Measurements from ENCODE around the gene RANBP10.

RANBP10 gene

GRCh38 chr16:67729636-67730248 is 76.6 kb downstream of the RANBP10 start:
- H3K9me3 ChIP-seq (ENCODE audit: severe bottlenecking) = no peaks in the 10 kb centered on the region
- H3K4me1 ChIP-seq (ENCODE audit: insufficient read depth, poor library complexity, severe bottlenecking) = no peaks in the 10 kb centered on the region
- H3K36me3 ChIP-seq (ENCODE audit: low read depth) = peaks cover 20% of the 10 kb centered on the region
- no peak overlapping the region for H3K4me3 ChIP-seq (ENCODE audit: severe bottlenecking)
- DNase-seq (ENCODE audit: low spot score) = no peak
- H3K27me3 ChIP-seq (ENCODE audit: insufficient read depth, poor library complexity, severe bottlenecking) = no peaks in the 10 kb centered on the region
- no peak for TF ChIP-seq CTCF (IDR thresholded peaks at IDR 0.05; ENCODE audit: poor library complexity, severe bottlenecking)
- no peak overlapping the region for H3K27ac ChIP-seq (ENCODE audit: poor library complexity, severe bottlenecking)
- no peak for ATAC-seq (ENCODE audit: low read depth)

- Histone ChIP-seq H3K9me3 (ENCODE audit: severe bottlenecking) (no peaks in the 10 kb centered on the region), H3K4me1 (ENCODE audit: insufficient read depth, poor library complexity, severe bottlenecking) (peaks cover 3% of the 10 kb centered on the region), H3K4me3 (ENCODE audit: severe bottlenecking) (no peak overlapping the region), H3K36me3 (ENCODE audit: low read depth) (peaks cover 20% of the 10 kb centered on the region), H3K27me3 (ENCODE audit: insufficient read depth, poor library complexity, severe bottlenecking) (no peaks in the 10 kb centered on the region), H3K27ac (ENCODE audit: poor library complexity, severe bottlenecking) (no peak overlapping the region)
- no peak for DNase-seq (ENCODE audit: low spot score)
- TF ChIP-seq CTCF (IDR thresholded peaks at IDR 0.05; ENCODE audit: poor library complexity, severe bottlenecking) = no peak
- ATAC-seq (ENCODE audit: low read depth) = no peak
These were observed 78.6 kb downstream of the RANBP10 start for GRCh38 chr16:67727521-67728485.

GRCh38 chr16:67726106-67727034 is 80.0 kb downstream of the RANBP10 start:
- Histone ChIP-seq H3K4me1 (ENCODE audit: insufficient read depth, poor library complexity, severe bottlenecking) (peaks cover 3% of the 10 kb centered on the region), H3K4me3 (ENCODE audit: severe bottlenecking) (no peak overlapping the region), H3K27me3 (ENCODE audit: insufficient read depth, poor library complexity, severe bottlenecking) (no peaks in the 10 kb centered on the region), H3K36me3 (ENCODE audit: low read depth) (peaks cover 20% of the 10 kb centered on the region), H3K27ac (ENCODE audit: poor library complexity, severe bottlenecking) (no peak overlapping the region), H3K9me3 (ENCODE audit: severe bottlenecking) (no peaks in the 10 kb centered on the region)
- no peak for DNase-seq (ENCODE audit: low spot score)
- ATAC-seq (ENCODE audit: low read depth) = no peak
- no peak for TF ChIP-seq CTCF (IDR thresholded peaks at IDR 0.05; ENCODE audit: poor library complexity, severe bottlenecking)

GRCh38 chr16:67723911-67724305 is 82.5 kb downstream of the RANBP10 start:
- TF ChIP-seq CTCF (IDR thresholded peaks at IDR 0.05; ENCODE audit: poor library complexity, severe bottlenecking) = no peak
- Histone ChIP-seq H3K27me3 (ENCODE audit: insufficient read depth, poor library complexity, severe bottlenecking) (no peaks in the 10 kb centered on the region), H3K4me1 (ENCODE audit: insufficient read depth, poor library complexity, severe bottlenecking) (peaks cover 5% of the 10 kb centered on the region), H3K27ac (ENCODE audit: poor library complexity, severe bottlenecking) (peak overlapping the region; percentile 18), H3K9me3 (ENCODE audit: severe bottlenecking) (no peaks in the 10 kb centered on the region), H3K4me3 (ENCODE audit: severe bottlenecking) (no peak overlapping the region), H3K36me3 (ENCODE audit: low read depth) (peaks cover 11% of the 10 kb centered on the region)
- DNase-seq (ENCODE audit: low spot score) = no peak
- no peak for ATAC-seq (ENCODE audit: low read depth)
